Fibroblast of villous mesenchyme (primary cell): Measurements from ENCODE around the gene DHRS2. TPM values are rescaled to one million over a fixed set of nuclear protein-coding genes. Genes with fewer than 3 reads are reported as not detected.
"Not testable (repeated sequence)": the region's sequence is repeated elsewhere in the genome, so short reads cannot be mapped to it uniquely, and the experiment has no call there.

ENCODE experiments used
- DNase-seq: peaks from one replicate; pipeline ENCODE4 v3.0.0-alpha.2; 2010; ENCODE audit warnings: low read depth
- H3K4me3 ChIP-seq: 2 replicates; pipeline ENCODE4 v1.5.1; 2011; ENCODE audit warnings: low read depth, mild to moderate bottlenecking, low read length
- total RNA-seq: library from RNA; depleted of rRNA; stranded (reverse); fragments of >200 nt; gene quantifications from 2 replicates; pipeline ENCODE4 v1.2.3, GENCODE V29; 2012
- TF ChIP-seq, protein P1 (sequence below): IDR thresholded peaks from 2 replicates; pipeline ENCODE4 v1.5.1; 2012; ENCODE audit warnings: low read depth, mild to moderate bottlenecking, low read length; ENCODE audit not compliant: insufficient read depth

Gene DHRS2
- total RNA-seq, 1 donor, result 0.43 TPM

DNA sequence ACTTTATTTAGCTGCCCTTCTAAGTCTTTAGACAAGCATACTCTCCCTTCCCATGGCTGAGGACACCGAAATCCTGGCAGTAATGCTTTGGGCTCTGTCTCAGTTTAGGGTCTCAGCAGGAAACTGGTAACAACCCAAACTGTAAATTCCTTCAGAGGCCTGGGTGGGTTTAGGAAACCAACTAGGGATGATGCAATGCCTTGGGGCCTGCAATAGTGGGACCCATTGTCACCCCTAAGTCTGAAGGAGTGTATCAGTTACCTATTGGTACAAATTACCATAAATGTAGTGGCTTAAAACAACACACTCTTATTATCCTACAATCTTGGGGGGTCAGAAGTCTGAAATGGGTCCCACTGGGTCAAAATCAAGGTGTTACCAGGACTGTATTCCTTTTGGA lies 36.0 kb downstream of the DHRS2 start:
- TF ChIP-seq, protein P1, sequence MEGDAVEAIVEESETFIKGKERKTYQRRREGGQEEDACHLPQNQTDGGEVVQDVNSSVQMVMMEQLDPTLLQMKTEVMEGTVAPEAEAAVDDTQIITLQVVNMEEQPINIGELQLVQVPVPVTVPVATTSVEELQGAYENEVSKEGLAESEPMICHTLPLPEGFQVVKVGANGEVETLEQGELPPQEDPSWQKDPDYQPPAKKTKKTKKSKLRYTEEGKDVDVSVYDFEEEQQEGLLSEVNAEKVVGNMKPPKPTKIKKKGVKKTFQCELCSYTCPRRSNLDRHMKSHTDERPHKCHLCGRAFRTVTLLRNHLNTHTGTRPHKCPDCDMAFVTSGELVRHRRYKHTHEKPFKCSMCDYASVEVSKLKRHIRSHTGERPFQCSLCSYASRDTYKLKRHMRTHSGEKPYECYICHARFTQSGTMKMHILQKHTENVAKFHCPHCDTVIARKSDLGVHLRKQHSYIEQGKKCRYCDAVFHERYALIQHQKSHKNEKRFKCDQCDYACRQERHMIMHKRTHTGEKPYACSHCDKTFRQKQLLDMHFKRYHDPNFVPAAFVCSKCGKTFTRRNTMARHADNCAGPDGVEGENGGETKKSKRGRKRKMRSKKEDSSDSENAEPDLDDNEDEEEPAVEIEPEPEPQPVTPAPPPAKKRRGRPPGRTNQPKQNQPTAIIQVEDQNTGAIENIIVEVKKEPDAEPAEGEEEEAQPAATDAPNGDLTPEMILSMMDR, result no peak
- DNase-seq, result no peak
- H3K4me3 ChIP-seq, result no peak overlapping the region

DNA sequence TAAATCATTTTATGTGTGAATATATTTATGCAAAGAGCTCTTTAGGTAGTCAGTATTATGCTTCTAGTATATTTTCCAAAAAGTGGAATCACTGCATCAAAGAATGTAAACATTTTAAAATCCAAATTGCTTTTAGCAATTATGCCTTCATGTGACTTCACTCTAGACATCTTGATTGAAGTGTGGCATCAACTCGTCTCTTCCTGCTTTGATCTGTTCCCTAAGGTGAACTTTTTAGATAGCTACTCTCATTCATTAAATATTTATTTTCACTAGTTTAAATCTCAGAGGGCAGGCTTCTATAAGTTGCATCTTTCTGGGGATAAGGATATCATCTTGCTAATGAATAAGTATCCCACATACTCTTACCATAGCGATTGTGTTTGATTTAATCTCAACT lies 39.2 kb downstream of the DHRS2 start:
- DNase-seq, result no peak
- TF ChIP-seq, protein P1, result no peak
- H3K4me3 ChIP-seq, result no peak overlapping the region

DNA sequence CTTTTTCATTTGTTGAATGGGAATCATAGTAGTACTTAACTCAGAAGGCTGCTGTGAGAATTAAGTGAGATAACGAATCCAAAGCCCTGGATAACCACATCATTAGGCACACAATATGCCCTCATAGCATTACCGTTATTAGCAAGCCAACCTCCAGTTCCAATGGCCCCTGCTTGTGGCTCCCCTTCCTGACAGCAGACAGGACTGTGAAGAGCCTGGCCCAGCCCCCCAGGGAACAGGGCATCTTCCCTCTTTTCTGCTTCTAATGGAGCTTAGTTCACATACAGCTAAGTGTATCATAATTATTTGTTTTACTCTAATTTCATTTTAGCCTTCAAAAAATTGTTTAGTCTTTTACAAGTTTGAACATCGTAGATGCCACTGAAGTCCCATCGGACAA lies 39.7 kb downstream of the DHRS2 start:
- no peak for DNase-seq
- TF ChIP-seq, protein P1, result no peak
- H3K4me3 ChIP-seq, result no peak overlapping the region

DNA sequence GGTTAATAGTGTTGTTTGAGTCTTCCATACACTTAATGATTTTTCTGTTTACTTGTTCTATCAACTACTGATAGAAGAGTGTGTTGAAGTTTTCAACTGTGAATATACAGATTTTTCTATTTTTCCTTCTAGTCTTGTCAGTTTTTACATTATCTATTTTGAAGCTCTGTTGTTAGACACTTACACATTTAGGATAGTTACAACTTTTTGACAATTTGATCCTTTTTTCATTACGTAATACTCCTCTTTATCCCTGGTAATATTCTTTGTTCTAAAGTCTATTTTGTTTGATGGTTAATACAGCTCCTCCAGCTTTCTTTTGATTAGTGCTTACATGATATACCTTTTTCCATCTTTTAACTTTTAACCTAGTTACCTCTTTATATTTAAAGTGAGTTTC lies 45.2 kb downstream of the DHRS2 start:
- no peak for DNase-seq
- no peak overlapping the region for H3K4me3 ChIP-seq
- TF ChIP-seq, protein P1, result no peak

DNA sequence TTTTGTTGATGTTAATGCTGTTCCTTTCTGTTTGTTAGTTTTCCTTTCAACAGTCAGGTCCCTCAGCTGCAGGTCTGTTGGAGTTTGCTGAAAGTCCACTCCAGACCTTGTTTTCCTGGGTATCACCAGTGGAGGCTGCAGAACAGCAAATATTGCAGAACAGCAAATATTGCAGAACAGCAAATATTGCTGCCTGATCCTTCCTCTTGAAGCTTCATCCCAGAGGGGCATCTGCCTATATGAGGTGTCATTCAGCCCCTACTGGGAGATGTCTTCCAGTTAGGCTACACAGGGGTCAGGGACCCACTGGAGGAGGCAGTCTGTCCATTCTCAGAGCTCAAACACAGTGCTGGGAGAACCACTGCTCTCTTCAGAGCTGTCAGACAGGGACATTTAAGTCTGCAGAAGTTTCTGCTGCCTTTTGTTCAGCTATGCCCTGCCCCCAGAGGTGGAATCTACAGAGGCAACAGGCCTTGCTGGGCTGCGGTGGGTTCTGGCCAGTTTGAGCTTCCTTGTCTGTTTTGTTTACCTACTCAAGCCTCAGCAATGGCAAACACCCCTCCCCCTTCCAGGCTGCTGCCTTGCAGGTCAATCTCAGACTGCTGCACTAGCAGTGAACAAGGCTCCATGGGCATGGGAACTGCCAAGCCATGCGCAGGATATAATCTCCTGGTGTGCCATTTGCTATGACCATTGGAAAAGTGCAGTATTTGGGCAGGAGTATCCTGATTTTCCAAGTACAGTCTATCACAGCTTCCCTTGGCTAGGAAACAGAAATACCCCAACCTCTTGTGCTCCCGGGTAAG lies 53.7 kb downstream of the DHRS2 start:
- DNase-seq, H3K4me3 ChIP-seq: not testable (repeated sequence)

DNA sequence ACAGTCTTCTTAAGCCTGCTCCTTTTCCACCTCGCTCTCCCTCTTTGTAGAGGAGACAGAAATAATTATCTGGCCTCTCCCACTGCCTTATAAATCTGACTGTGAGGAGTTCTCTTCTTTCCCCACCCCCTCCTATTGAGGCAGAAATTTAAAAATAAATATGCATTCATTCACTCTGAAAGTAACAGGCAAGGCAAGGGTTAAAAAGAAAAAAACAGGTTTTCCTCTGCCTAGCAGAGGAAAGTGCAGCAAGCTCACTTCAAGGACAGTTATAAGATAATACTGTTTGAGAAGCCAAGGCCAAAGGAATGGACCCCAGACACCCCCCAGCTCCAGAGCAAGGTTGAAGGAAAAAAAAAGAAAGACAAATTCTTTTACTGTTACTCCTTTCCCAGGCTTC lies 56.3 kb downstream of the DHRS2 start:
- DNase-seq, result no peak
- TF ChIP-seq, protein P1, result no peak
- H3K4me3 ChIP-seq, result no peak overlapping the region

DNA sequence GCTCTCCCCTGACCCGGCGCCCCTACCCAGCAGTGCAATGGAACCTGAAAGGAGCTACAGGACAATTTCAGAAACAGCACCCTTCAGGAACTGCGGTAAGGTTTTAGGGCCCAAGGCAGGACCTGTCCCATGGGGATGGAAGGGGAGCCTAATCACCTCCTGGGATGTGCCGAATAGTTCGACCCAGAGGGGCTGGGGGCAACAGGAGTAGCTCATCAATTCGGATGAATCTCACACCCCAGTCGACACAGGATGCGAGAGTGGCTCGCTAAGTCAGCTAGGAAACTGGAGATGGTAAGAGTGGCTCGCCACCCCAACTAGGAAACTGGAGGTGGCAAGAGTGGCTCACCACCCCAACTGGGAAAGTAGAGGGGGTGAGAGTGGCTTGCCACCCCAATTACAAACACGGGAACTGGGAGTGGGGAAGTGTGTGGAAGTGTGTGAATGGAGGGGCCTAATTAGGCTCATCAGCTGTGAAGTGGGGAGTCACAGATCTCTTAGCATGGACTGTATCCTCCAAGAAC lies 57.1 kb downstream of the DHRS2 start:
- H3K4me3 ChIP-seq, result no peak overlapping the region
- DNase-seq, result no peak
- TF ChIP-seq, protein P1, result no peak
